GM20000 (cell line): ENCODE data around the gene PEX5.
"Not testable (repeated sequence)": the region's sequence is repeated elsewhere in the genome, so short reads cannot be mapped to it uniquely, and the experiment has no call there.

ENCODE experiments used
- DNase-seq: peaks from one replicate; pipeline ENCODE4 v3.0.0; 2012; ENCODE audit warnings: low spot score
- TF ChIP-seq, protein P1 (sequence below): IDR thresholded peaks from 2 replicates; pipeline ENCODE4 v1.5.1; 2012; ENCODE audit warnings: mild to moderate bottlenecking, control low read depth; ENCODE audit errors: extremely low read depth, missing control alignments

PEX5 gene

DNA sequence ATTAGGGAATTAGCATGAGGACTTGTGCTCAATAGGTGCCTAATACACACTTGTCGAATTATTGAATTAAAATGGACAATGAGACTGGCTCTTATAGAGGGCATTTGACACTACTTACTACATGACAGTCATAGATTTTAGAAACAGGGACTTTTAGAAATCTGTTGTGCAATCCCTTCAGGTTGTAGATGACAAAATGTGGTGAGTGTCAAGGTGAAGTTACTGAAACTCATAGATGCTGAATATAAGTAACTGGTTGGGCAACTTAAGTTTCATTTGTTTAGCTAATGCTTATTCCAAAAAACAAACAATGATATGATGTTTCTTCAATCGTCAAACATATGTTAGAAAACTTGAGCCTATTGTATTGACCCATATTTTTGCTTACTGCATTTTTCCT lies 12.9 kb upstream of the PEX5 start:
- no peak for DNase-seq
- TF ChIP-seq, protein P1, sequence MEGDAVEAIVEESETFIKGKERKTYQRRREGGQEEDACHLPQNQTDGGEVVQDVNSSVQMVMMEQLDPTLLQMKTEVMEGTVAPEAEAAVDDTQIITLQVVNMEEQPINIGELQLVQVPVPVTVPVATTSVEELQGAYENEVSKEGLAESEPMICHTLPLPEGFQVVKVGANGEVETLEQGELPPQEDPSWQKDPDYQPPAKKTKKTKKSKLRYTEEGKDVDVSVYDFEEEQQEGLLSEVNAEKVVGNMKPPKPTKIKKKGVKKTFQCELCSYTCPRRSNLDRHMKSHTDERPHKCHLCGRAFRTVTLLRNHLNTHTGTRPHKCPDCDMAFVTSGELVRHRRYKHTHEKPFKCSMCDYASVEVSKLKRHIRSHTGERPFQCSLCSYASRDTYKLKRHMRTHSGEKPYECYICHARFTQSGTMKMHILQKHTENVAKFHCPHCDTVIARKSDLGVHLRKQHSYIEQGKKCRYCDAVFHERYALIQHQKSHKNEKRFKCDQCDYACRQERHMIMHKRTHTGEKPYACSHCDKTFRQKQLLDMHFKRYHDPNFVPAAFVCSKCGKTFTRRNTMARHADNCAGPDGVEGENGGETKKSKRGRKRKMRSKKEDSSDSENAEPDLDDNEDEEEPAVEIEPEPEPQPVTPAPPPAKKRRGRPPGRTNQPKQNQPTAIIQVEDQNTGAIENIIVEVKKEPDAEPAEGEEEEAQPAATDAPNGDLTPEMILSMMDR = no peak

DNA sequence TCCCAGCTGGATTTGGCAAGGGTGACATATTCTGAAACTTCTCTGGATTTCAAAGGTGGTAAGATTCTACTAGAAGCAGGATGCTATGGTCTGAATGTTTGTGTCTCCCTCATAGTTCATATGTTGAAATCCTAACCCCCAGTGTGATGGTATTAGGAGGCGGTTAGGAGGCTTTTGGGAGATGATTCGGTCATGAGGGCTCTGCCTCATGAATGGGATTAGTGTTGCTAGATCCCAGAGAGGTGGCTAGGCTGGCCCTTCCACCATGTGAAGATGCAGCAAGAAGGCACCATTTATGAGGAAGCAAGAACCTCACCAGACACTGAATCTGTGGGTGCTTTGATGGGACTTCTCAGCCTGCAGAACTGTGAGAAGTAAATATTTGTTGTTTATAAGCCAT lies 11.0 kb upstream of the PEX5 start:
- TF ChIP-seq, protein P1 = no peak
- DNase-seq = no peak

DNA sequence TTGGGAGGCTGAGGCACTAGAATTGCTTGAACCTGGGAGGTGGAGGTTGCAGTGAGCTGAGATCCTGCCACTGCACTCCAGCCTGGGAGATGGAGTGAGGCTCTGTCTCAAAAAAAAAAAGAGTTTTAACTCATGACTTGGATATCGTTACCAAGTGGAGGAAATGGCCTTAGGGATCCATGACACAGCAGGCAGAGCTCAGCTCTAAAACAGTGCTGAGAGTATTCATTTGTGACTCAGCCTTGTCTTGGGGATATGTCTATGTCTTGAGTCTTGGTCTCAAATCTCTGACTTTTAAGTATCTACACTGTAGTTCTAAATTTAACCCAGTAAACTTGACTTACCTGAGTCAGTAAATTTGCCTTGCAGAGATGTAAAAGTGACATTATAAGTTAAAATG lies 8.8 kb upstream of the PEX5 start:
- no peak for DNase-seq
- TF ChIP-seq, protein P1 = no peak

DNA sequence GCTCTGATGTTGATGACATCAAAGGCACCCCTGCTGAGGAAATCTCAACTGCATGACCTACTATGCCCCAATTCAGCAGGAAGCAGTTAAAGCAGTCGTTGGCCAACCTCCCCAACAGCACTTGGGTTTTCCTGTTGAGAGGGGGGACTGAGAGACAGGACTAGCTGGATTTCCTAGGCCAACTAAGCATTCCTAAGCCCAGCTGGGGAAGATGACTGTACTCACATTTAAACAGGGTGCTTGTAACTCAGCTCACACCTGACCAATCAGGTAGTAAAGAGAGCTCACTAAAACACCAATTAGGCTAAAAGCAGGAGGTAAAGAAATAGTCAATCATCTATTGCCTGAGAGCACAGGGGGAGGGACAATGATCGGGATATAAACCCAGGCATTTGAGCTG lies 3.4 kb upstream of the PEX5 start:
- DNase-seq = not testable (repeated sequence)

DNA sequence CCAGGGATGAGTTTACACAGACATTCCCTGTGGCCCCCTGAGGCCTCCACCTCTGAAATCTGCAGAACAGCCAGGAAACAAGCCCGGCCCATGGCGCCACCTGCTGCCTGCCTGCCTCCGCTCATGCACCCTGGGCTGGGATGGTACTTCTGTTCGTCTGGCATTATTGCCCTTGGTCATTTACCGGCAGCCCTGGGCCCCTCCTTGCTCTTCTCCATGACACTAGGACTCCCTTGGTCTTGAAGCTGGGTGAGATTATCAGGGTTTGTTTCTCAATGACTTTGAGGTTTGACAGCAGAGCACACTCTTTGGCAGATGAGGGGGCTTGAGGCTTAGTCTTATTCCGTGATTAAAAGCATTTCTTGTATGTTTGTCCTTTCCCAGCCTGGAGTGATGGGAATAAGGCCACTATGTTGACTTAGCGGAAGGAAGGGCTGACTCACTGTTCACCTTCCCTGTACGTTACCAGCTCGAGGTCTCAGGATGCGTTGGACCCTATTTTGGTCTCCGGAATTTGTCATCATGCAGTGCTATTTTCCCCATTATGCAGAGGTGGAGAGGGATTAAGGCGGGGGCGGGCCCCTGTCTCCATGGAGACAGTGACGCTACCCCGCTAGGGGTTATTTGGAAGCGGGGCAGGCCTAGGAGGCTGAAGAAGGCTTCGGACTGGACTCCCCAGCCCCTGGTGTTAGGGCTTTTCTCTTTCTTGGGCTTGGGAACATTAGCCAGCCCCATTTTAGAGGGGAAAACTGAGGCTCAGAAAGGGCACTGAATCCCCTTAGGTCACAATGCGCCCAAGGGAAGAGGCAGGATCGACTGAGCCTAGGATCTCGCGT lies 706 bp upstream of the PEX5 start:
- DNase-seq = peak; percentile 65
- TF ChIP-seq, protein P1 = peak; percentile 76

DNA sequence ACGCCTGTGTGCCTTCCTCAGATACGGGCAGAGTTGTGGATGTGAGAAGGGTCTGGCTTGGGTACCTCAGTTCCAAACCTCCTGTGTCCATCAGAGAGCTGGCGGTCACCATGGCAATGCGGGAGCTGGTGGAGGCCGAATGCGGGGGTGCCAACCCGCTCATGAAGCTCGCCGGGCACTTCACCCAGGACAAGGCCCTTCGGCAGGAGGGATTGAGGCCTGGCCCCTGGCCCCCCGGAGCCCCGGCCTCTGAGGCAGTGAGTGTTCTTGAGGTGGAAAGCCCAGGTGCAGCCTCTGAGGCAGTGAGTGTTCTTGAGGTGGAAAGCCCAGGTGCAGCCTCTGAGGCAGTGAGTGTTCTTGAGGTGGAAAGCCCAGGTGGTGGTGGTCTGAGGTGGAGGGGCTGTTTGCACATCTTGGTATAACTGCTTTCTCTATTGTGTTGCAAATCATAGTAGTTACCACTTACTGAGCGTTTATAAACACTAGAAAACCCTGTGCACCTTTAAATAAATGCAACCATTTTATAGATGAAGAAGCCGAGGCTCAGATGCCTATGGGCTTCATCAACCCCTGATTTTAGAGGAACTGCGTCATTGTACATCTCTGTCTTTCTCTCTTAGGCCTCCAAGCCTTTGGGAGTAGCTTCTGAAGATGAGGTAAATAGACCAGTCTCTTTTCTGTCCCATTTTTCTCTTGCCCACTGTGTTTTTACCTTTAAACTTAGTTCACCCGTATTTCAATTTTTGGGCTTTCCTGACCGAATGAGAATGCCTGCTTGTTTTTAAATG lies 976 bp downstream of the PEX5 start:
- TF ChIP-seq, protein P1 = no peak
- no peak for DNase-seq

DNA sequence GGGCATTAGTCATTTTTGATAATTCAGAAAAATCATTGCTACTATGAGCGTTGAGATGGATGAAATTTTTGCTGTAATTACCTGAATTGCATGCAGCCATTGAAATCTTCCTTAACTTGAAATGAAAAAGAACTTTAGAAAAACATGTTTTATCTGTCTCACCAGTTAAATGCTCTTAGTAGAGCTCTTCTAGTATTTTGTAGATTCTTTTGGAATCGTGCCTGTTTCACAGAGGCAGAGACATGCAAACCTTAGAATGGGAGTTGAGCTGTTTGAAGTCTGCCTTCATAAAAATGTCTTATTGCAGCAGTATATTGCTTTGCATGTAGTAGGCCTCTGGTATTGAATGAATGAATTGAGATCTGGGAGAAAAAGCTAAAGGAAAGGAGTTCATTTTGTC lies 4.2 kb downstream of the PEX5 start:
- TF ChIP-seq, protein P1 = no peak
- DNase-seq = no peak

DNA sequence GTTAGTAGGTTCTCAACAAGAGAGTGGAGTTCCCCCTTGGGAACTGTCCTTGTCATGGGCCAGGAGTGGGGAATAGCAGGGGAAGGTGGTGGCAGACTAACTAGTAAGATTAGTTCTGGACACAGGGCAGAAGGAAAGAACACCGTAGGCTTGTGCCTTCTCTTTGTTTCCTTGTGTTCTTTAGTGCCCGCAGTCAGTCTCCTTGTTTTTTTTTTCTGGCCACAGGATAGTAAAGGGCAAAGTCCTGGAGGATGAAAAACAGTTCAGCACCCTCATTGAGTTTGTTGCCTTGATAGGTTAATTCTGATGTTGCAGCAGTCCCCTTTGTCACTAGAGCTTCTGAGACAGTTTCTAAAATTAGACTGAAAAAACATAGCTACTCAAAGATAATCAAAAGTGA lies 8.4 kb downstream of the PEX5 start:
- TF ChIP-seq, protein P1 = no peak
- no peak for DNase-seq
